GM19397 (cell line): Measurements from ENCODE around the gene ALCAM.

Experiments
- ATAC-seq: cut with Tn5 transposase; IDR thresholded peaks from one replicate; pipeline ENCODE4 v1.9.1; 2021; ENCODE audit warnings: mild to moderate bottlenecking, moderate library complexity; ENCODE audit not compliant: unreplicated experiment

Gene ALCAM

GRCh38 chr3:105614288-105615030, 247.8 kb downstream of the ALCAM start:
- ATAC-seq, result no peak

- ATAC-seq, result no peak
These were observed 249.1 kb downstream of the ALCAM start for GRCh38 chr3:105615814-105616213.

GRCh38 chr3:105616374-105617121, 249.8 kb downstream of the ALCAM start:
- ATAC-seq, result no peak

- no peak for ATAC-seq
These were observed 251.8 kb downstream of the ALCAM start for GRCh38 chr3:105618556-105618955.

GRCh38 chr3:105619651-105620050, 252.9 kb downstream of the ALCAM start:
- no peak for ATAC-seq

GRCh38 chr3:105620236-105620635, 253.5 kb downstream of the ALCAM start:
- no peak for ATAC-seq

- ATAC-seq, result no peak
These were observed 255.5 kb downstream of the ALCAM start for GRCh38 chr3:105622169-105622568.
